HuH-7 (cell line): ENCODE results near the gene HTR7.
"Not testable (repeated sequence)": the region's sequence is repeated elsewhere in the genome, so short reads cannot be mapped to it uniquely, and the experiment has no call there.

ENCODE experiments used
- DNase-seq: peaks from one replicate; pipeline ENCODE4 v3.0.0; 2011; ENCODE audit warnings: low spot score

The HTR7 gene

GRCh38 chr10:90858461-90858968 is 676 bp upstream of the HTR7 start:
- no peak for DNase-seq

GRCh38 chr10:90856964-90857634 is 740 bp downstream of the HTR7 start:
- no peak for DNase-seq

GRCh38 chr10:90856261-90856660 is 1.6 kb downstream of the HTR7 start:
- DNase-seq: no peak

GRCh38 chr10:90855126-90855525 is 2.7 kb downstream of the HTR7 start:
- no peak for DNase-seq

- DNase-seq: no peak
Observed at GRCh38 chr10:90849956-90850749, 7.7 kb downstream of the HTR7 start.

- DNase-seq: no peak
Observed at GRCh38 chr10:90847436-90847835, 10.4 kb downstream of the HTR7 start.

GRCh38 chr10:90846746-90847145 is 11.1 kb downstream of the HTR7 start:
- no peak for DNase-seq

- DNase-seq: no peak
Observed at GRCh38 chr10:90845726-90846125, 12.1 kb downstream of the HTR7 start.

- DNase-seq: no peak
Observed at GRCh38 chr10:90842725-90843124, 15.1 kb downstream of the HTR7 start.

GRCh38 chr10:90837486-90837885 is 20.4 kb downstream of the HTR7 start:
- no peak for DNase-seq

GRCh38 chr10:90834326-90834725 is 23.5 kb downstream of the HTR7 start:
- no peak for DNase-seq

GRCh38 chr10:90832111-90832510 is 25.7 kb downstream of the HTR7 start:
- no peak for DNase-seq

- no peak for DNase-seq
Observed at GRCh38 chr10:90822508-90822907, 35.3 kb downstream of the HTR7 start.

- not testable (repeated sequence) for DNase-seq
Observed at GRCh38 chr10:90821864-90822263, 36.0 kb downstream of the HTR7 start.

- no peak for DNase-seq
Observed at GRCh38 chr10:90819911-90820310, 37.9 kb downstream of the HTR7 start.

GRCh38 chr10:90818736-90819135 is 39.1 kb downstream of the HTR7 start:
- DNase-seq: no peak

- DNase-seq: no peak
Observed at GRCh38 chr10:90817128-90817889, 40.5 kb downstream of the HTR7 start.

GRCh38 chr10:90816466-90816865 is 41.4 kb downstream of the HTR7 start:
- DNase-seq: no peak

- no peak for DNase-seq
Observed at GRCh38 chr10:90813594-90814365, 44.1 kb downstream of the HTR7 start.

- DNase-seq: not testable (repeated sequence)
Observed at GRCh38 chr10:90807106-90807505, 50.7 kb downstream of the HTR7 start.

- DNase-seq: no peak
Observed at GRCh38 chr10:90806677-90807076, 51.2 kb downstream of the HTR7 start.

- no peak for DNase-seq
Observed at GRCh38 chr10:90805206-90805605, 52.6 kb downstream of the HTR7 start.
